ENCODE results near the gene TMPRSS6. TPM values are rescaled to one million over a fixed set of nuclear protein-coding genes. Genes with fewer than 3 reads are reported as not detected.

TMPRSS6 gene
- total RNA-seq, 2 donors from 2014 or later = 0.33 to 0.52 TPM

- H3K4me3 ChIP-seq = no peak overlapping the region
- TF ChIP-seq POLR2A (IDR thresholded peaks at IDR 0.05) = no peak
- TF ChIP-seq CTCF (IDR thresholded peaks at IDR 0.05) = no peak
- H3K9me3 ChIP-seq = no peaks in the 10 kb centered on the region
- H3K27me3 ChIP-seq = peaks cover 0 to 4% of the 10 kb centered on the region in 2 donors
- DNase-seq (no peak), ATAC-seq (no peak)
- no peaks in the 10 kb centered on the region for H3K4me1 ChIP-seq
- H3K36me3 ChIP-seq (replicated peaks in 1 of 2; ENCODE audit: insufficient read depth in 1 of 2, low read depth in 2 of 2) = no peaks in the 10 kb centered on the region
- intact Hi-C loops (cut with DNase I) = no loop called here
- no peak overlapping the region for H3K27ac ChIP-seq
- 69 to 77% methylated on average over 10 of the region's 10 CpGs for whole genome bisulfite sequencing, 2 donors
Measured at GRCh38 chr22:37067428-37067827, 42.1 kb downstream of the TMPRSS6 start.

GRCh38 chr22:37065961-37066360 lies 43.6 kb downstream of the TMPRSS6 start:
- Histone ChIP-seq H3K4me1 (no peaks in the 10 kb centered on the region), H3K36me3 (replicated peaks in 1 of 2; ENCODE audit: insufficient read depth in 1 of 2, low read depth in 2 of 2) (no peaks in the 10 kb centered on the region), H3K27ac (no peak overlapping the region), H3K4me3 (no peak overlapping the region), H3K27me3 (peaks cover 0 to 4% of the 10 kb centered on the region in 2 donors), H3K9me3 (no peaks in the 10 kb centered on the region)
- intact Hi-C loops (cut with DNase I) = no loop called here
- WGBS, 2 donors = 73 to 90% methylated on average over 6 to 8 of the region's 9 CpGs
- TF ChIP-seq CTCF (IDR thresholded peaks at IDR 0.05) (no peak), POLR2A (IDR thresholded peaks at IDR 0.05) (no peak)
- DNase-seq = no peak
- no peak for ATAC-seq

GRCh38 chr22:37065180-37065579 lies 44.3 kb downstream of the TMPRSS6 start:
- H3K27ac ChIP-seq = no peak overlapping the region
- H3K4me1 ChIP-seq = no peaks in the 10 kb centered on the region
- H3K9me3 ChIP-seq = no peaks in the 10 kb centered on the region
- no peaks in the 10 kb centered on the region for H3K36me3 ChIP-seq (replicated peaks in 1 of 2; ENCODE audit: insufficient read depth in 1 of 2, low read depth in 2 of 2)
- DNase-seq (no peak), ATAC-seq (no peak)
- TF ChIP-seq POLR2A (IDR thresholded peaks at IDR 0.05) (no peak), CTCF (IDR thresholded peaks at IDR 0.05) (no peak)
- peaks cover 0 to 4% of the 10 kb centered on the region in 2 donors for H3K27me3 ChIP-seq
- 31 to 41% methylated on average over 2 to 3 of the region's 3 CpGs for WGBS, 2 donors
- intact Hi-C loops (cut with DNase I) = no loop called here
- no peak overlapping the region for H3K4me3 ChIP-seq

GRCh38 chr22:37064553-37064952 lies 45.0 kb downstream of the TMPRSS6 start:
- intact Hi-C loops (cut with DNase I) = no loop called here
- no peak overlapping the region for H3K27ac ChIP-seq
- no peaks in the 10 kb centered on the region for H3K36me3 ChIP-seq (replicated peaks in 1 of 2; ENCODE audit: insufficient read depth in 1 of 2, low read depth in 2 of 2)
- 83 to 86% methylated on average over 11 of the region's 11 CpGs for WGBS, 2 donors
- no peak overlapping the region for H3K4me3 ChIP-seq
- no peaks in the 10 kb centered on the region for H3K4me1 ChIP-seq
- no peaks in the 10 kb centered on the region for H3K9me3 ChIP-seq
- TF ChIP-seq POLR2A (IDR thresholded peaks at IDR 0.05) = no peak
- no peak for TF ChIP-seq CTCF (IDR thresholded peaks at IDR 0.05)
- DNase-seq (no peak), ATAC-seq (no peak)
- H3K27me3 ChIP-seq = peaks cover 0 to 4% of the 10 kb centered on the region in 2 donors
